ENCODE measurements around the gene SAMD4A. TPM values are rescaled to one million over a fixed set of nuclear protein-coding genes. Genes with fewer than 3 reads are reported as not detected.

SAMD4A gene
- total RNA-seq, 1 donor from 2014 or later = 30.0 TPM

DNA sequence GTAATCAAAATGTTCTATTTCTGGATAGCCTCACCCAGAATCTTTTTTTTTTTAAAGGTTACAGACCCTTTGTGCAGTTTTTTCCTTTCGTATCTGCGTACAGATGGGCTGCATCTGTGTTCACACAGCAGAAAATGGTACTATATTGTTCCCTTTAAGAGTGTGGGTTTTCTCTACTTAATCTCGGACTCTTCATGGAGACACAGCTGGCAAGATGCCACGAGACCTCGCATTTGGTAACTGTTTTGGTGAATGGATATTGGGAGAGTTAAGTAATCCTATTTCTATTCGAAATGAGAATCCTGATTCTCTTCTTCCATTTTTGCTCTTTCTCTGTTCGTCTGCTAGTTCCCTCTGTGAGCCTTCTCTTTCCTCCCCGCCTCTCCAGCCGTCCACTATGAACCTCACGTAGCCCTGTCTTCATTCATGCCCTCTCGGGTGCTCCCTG, 85.7 kb downstream of the SAMD4A start:
- TF ChIP-seq, protein P1, sequence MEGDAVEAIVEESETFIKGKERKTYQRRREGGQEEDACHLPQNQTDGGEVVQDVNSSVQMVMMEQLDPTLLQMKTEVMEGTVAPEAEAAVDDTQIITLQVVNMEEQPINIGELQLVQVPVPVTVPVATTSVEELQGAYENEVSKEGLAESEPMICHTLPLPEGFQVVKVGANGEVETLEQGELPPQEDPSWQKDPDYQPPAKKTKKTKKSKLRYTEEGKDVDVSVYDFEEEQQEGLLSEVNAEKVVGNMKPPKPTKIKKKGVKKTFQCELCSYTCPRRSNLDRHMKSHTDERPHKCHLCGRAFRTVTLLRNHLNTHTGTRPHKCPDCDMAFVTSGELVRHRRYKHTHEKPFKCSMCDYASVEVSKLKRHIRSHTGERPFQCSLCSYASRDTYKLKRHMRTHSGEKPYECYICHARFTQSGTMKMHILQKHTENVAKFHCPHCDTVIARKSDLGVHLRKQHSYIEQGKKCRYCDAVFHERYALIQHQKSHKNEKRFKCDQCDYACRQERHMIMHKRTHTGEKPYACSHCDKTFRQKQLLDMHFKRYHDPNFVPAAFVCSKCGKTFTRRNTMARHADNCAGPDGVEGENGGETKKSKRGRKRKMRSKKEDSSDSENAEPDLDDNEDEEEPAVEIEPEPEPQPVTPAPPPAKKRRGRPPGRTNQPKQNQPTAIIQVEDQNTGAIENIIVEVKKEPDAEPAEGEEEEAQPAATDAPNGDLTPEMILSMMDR (IDR thresholded peaks at IDR 0.05; ENCODE audit: unreplicated experiment) = no peak
- Mint-ChIP-seq H3K4me3 (peak overlapping the region; percentile 29), H3K27ac (peak overlapping the region; percentile 99), H3K4me1 (peaks cover 28% of the 10 kb centered on the region), H3K27me3 (ENCODE audit: low read depth) (no peaks in the 10 kb centered on the region), H3K9me3 (no peaks in the 10 kb centered on the region), H3K36me3 (no peaks in the 10 kb centered on the region)
- no peak for DNase-seq (ENCODE audit: low spot score in 2 of 2, unreplicated experiment in 2 of 2)

DNA sequence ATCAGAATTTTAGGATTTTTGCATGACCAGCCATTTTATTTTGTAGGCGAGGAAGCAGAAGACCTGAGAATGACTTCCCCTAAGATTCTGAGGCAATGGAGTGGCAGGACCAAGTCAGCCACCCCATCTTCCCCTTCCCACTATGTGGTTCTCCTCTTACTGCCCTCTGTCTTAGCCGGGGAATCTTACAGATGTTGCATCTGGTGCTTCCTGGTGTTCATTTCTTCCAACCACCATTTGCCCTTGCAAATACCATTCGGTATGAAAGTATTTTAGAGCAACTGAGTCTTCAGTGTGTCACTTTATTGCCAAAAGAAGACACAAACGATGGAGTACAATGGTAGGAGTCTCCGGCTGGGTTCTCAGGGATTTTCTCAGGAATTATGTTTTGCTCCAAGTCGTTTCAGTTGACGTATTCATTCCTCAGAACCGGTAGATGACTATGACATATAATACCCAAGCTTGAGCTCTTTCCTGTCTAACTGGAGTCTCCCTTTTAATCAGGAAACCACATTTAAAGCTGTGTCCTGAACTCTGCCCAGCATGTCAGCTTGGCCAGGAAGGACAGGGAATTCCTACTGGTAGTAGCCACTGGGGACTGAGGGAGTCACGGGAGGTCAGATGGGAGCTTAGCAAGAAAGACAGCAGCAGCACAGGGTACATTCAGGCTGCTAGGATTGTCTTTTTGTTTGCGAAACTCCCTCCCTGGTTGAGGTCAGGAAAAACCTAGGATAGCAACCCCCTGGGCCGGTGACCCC, 87.0 kb downstream of the SAMD4A start:
- Mint-ChIP-seq H3K4me1 (peaks cover 28% of the 10 kb centered on the region), H3K9me3 (no peaks in the 10 kb centered on the region), H3K27ac (peak overlapping the region; percentile 92), H3K27me3 (ENCODE audit: low read depth) (no peaks in the 10 kb centered on the region), H3K36me3 (no peaks in the 10 kb centered on the region), H3K4me3 (no peak overlapping the region)
- TF ChIP-seq, protein P1 (IDR thresholded peaks at IDR 0.05; ENCODE audit: unreplicated experiment) = no peak
- no peak for DNase-seq (ENCODE audit: low spot score in 2 of 2, unreplicated experiment in 2 of 2)

DNA sequence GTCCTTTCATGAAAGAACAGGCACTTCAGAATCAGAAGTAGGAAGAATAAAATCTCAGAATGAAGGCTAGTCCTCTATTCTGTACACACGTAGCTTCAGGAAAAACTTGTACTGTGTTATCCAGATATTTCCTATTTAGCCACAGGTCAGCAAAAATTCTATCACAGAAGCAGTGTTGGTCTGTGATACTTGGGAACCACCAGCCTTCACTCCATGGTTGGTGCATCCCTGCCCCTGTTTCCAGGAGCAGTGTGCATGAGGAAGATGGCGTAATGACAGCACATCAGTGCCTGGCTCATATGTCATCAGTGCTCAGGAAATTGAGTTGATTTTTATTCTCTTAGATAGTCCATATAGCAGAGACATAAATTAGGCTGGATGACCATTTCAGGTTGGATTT, 87.7 kb downstream of the SAMD4A start:
- Mint-ChIP-seq H3K4me3 (no peak overlapping the region), H3K27ac (peak overlapping the region; percentile 92), H3K36me3 (no peaks in the 10 kb centered on the region), H3K27me3 (ENCODE audit: low read depth) (no peaks in the 10 kb centered on the region), H3K4me1 (peaks cover 31% of the 10 kb centered on the region), H3K9me3 (no peaks in the 10 kb centered on the region)
- TF ChIP-seq, protein P1 (IDR thresholded peaks at IDR 0.05; ENCODE audit: unreplicated experiment) = no peak
- DNase-seq (ENCODE audit: low spot score in 2 of 2, unreplicated experiment in 2 of 2) = no peak

DNA sequence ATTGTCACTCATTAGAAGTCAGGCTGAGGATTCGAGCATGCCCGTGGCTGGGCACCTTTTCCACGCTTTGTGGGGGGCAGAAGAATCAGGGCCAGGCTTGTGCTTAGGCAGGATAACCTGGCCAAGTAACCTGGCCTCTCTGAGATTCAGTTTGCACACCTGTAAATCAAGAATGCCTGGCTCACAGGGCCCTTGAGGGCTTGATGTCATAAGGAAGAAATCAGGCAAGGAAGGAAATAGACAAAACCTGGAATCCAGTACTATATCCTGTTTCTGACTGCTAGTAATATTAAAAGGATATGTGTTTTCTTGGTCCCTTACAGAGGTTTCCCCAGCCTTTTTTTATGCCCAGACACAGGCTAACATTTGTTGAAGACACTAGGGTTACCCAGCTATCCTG, 91.9 kb downstream of the SAMD4A start:
- no peak overlapping the region for H3K27ac Mint-ChIP-seq
- H3K27me3 Mint-ChIP-seq (ENCODE audit: low read depth) = no peaks in the 10 kb centered on the region

DNA sequence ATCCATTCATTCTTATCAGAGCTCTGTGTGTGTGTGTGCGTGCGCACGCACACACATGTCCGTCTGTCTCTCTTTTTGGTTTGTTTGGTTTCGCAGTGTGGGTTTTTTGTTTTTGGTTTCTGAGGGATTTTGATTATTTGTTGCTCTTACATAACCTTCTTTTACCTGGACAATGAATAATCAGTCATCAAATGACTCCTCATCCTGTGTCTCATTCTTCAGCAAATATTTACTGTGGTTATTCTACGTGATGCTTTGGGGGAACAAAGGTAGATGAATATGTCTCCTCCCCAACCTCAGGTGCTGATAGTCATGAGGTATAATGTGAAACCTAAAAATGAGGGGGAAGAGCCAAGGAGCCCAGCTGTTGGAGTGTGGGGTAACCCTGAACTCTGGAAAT, 92.4 kb downstream of the SAMD4A start:
- no peak overlapping the region for H3K4me3 Mint-ChIP-seq
- H3K36me3 Mint-ChIP-seq = peaks cover 1% of the 10 kb centered on the region
- peaks cover 14% of the 10 kb centered on the region for H3K4me1 Mint-ChIP-seq
- H3K27ac Mint-ChIP-seq = no peak overlapping the region
- DNase-seq (ENCODE audit: low spot score in 2 of 2, unreplicated experiment in 2 of 2) = no peak
- H3K27me3 Mint-ChIP-seq (ENCODE audit: low read depth) = no peaks in the 10 kb centered on the region
- H3K9me3 Mint-ChIP-seq = no peaks in the 10 kb centered on the region
- TF ChIP-seq, protein P1 (IDR thresholded peaks at IDR 0.05; ENCODE audit: unreplicated experiment) = no peak

More for the DNA sequence above, 91.9 kb downstream of the SAMD4A start:
- Mint-ChIP-seq H3K9me3 (no peaks in the 10 kb centered on the region), H3K4me3 (no peak overlapping the region), H3K4me1 (peaks cover 14% of the 10 kb centered on the region), H3K36me3 (peaks cover 1% of the 10 kb centered on the region)
- DNase-seq (ENCODE audit: low spot score in 2 of 2, unreplicated experiment in 2 of 2) = no peak
- TF ChIP-seq, protein P1 (IDR thresholded peaks at IDR 0.05; ENCODE audit: unreplicated experiment) = no peak

All from mesothelial cell of epicardium (in vitro differentiated cells).